HL-60/S4 (cell line): Measurements from ENCODE around the gene MYH10.

Source experiments
- in situ Hi-C: fragments of 300-500 bp; cut with MboI; formaldehyde crosslinking; loops from 2 replicates; pipeline ENCODE4 v1.14.3; 2022; ENCODE audit warnings: low sequenced_read_pairs

Gene MYH10

GRCh38 chr17:8453326-8453725 is 177.2 kb downstream of the MYH10 start:
- in situ Hi-C loops = no loop called here

- in situ Hi-C loops = no loop called here
Measured at GRCh38 chr17:8451933-8452614, 178.5 kb downstream of the MYH10 start.

- in situ Hi-C loops = no loop called here
Measured at GRCh38 chr17:8448310-8448709, 182.2 kb downstream of the MYH10 start.

- in situ Hi-C loops = no loop called here
Measured at GRCh38 chr17:8447799-8448198, 182.7 kb downstream of the MYH10 start.

- in situ Hi-C loops = no loop called here
Measured at GRCh38 chr17:8445536-8445935, 185.0 kb downstream of the MYH10 start.

GRCh38 chr17:8444494-8444893 is 186.0 kb downstream of the MYH10 start:
- in situ Hi-C loops = no loop called here

- in situ Hi-C loops = no loop called here
Measured at GRCh38 chr17:8443756-8444155, 186.8 kb downstream of the MYH10 start.

- in situ Hi-C loops = no loop called here
Measured at GRCh38 chr17:8442310-8442709, 188.2 kb downstream of the MYH10 start.

- in situ Hi-C loops = no loop called here
Measured at GRCh38 chr17:8441690-8442089, 188.8 kb downstream of the MYH10 start.

- in situ Hi-C loops = no loop called here
Measured at GRCh38 chr17:8439681-8440080, 190.8 kb downstream of the MYH10 start.

- in situ Hi-C loops = no loop called here
Measured at GRCh38 chr17:8438441-8438840, 192.1 kb downstream of the MYH10 start.

GRCh38 chr17:8436844-8437171 is 193.7 kb downstream of the MYH10 start:
- in situ Hi-C loops = no loop called here

- in situ Hi-C loops = no loop called here
Measured at GRCh38 chr17:8436169-8436843, 194.2 kb downstream of the MYH10 start.

GRCh38 chr17:8435245-8436168 is 195.0 kb downstream of the MYH10 start, which contains the start of gene NDEL1:
NDEL1 (plus strand) TSS chr17:8435884; CDS start chr17:8444272, 8,388 bp downstream.
- in situ Hi-C loops = no loop called here

- in situ Hi-C loops = no loop called here
Measured at GRCh38 chr17:8430966-8431365, 199.6 kb downstream of the MYH10 start.

GRCh38 chr17:8426802-8427201 is 203.7 kb downstream of the MYH10 start:
- in situ Hi-C loops = no loop called here

- in situ Hi-C loops = no loop called here
Measured at GRCh38 chr17:8426094-8426720, 204.3 kb downstream of the MYH10 start.
